Measurements from ENCODE around the gene ZNF750. TPM values are rescaled to one million over a fixed set of nuclear protein-coding genes. Genes with fewer than 3 reads are reported as not detected.

ZNF750 gene
- total and polyA plus RNA-seq, 8 donors = 0.38 to 3.4 (median 0.68) TPM

DNA sequence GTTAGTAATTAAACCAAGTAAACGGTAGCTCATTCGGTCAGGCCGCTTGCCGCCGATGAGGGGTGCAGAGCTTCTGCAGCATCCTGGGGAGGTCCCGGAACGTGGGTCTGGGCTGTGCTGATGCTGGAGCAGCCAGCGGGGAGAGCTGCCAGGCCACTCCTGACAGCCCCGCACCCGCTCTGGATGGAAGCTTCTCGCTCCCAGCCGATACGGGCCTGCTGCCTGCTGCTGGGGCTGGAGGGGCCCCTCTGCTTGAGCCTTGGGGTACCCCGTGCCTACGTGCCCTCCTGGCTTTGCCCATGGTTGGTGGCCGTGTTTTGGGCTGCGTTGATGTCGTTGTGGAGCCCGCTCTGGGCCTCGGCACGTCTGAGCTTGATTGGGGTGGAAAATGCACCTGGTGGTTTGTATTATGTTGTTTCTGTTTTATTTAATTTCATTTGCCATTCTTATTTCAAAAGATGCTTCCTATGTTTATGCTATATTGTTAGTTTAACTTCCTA, 41.6 kb upstream of the ZNF750 start:
- Histone ChIP-seq H3K4me1 (peaks cover 57 to 95% of the 10 kb centered on the region in 2 donors), H3K27me3 (no peaks in the 10 kb centered on the region), H3K27ac (peak overlapping the region; percentile 59 to 67), H3K9me3 (no peaks in the 10 kb centered on the region), H3K4me3 (no peak overlapping the region), H3K36me3 (peaks cover 0 to 3% of the 10 kb centered on the region in 2 donors)
- TF ChIP-seq, protein P1, sequence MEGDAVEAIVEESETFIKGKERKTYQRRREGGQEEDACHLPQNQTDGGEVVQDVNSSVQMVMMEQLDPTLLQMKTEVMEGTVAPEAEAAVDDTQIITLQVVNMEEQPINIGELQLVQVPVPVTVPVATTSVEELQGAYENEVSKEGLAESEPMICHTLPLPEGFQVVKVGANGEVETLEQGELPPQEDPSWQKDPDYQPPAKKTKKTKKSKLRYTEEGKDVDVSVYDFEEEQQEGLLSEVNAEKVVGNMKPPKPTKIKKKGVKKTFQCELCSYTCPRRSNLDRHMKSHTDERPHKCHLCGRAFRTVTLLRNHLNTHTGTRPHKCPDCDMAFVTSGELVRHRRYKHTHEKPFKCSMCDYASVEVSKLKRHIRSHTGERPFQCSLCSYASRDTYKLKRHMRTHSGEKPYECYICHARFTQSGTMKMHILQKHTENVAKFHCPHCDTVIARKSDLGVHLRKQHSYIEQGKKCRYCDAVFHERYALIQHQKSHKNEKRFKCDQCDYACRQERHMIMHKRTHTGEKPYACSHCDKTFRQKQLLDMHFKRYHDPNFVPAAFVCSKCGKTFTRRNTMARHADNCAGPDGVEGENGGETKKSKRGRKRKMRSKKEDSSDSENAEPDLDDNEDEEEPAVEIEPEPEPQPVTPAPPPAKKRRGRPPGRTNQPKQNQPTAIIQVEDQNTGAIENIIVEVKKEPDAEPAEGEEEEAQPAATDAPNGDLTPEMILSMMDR (IDR thresholded peaks at IDR 0.05) = no peak
- intact Hi-C loops (cut with DNase I) = no loop called here
- ATAC-seq (no peak), DNase-seq (peak in 1 of 4 donors; percentile 68)

DNA sequence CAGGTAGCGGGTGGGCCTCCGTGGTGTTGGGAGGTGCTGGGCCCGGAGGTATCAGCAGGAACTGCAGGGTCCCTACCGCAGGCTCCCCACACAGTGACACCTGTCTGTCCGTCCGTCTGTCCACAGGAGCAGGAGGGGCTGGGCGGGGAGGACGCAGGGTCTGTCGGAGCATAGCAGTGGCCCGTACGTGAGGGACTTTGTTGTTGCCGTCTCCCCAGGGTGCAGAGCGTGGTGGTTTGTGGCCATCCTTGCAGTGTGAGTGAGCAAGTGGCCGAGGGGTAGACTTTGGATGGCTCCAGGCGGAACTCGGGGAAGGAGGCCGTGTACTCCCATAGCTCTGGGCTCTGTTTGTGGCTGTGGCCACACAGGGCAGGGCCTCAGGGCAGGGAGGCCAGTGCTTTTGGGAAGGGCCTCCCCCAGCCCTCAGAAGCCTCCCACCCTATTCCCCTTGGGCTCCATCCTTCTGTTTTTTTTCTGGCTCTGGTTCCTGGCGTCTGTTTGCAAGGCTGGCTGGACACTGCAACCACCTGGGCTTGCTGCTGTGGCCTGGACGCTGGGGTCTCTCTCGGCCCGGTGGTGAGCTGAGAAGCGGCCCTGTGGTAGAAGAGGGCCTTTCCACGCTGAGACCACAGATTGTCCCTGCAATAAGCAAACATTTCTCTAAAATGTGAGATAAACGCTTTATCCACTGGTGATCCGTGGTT, 41.0 kb upstream of the ZNF750 start:
- H3K4me1 ChIP-seq = peaks cover 57 to 95% of the 10 kb centered on the region in 2 donors
- H3K9me3 ChIP-seq = no peaks in the 10 kb centered on the region
- no peaks in the 10 kb centered on the region for H3K27me3 ChIP-seq
- DNase-seq = peak in 1 of 4 donors; percentile 55
- ATAC-seq = no peak
- intact Hi-C loops (cut with DNase I) = no loop called here
- TF ChIP-seq, protein P1 (IDR thresholded peaks at IDR 0.05) = no peak
- peaks cover 0 to 3% of the 10 kb centered on the region in 2 donors for H3K36me3 ChIP-seq
- peak overlapping the region in 1 of 2 donors; percentile 59 for H3K27ac ChIP-seq
- no peak overlapping the region for H3K4me3 ChIP-seq

DNA sequence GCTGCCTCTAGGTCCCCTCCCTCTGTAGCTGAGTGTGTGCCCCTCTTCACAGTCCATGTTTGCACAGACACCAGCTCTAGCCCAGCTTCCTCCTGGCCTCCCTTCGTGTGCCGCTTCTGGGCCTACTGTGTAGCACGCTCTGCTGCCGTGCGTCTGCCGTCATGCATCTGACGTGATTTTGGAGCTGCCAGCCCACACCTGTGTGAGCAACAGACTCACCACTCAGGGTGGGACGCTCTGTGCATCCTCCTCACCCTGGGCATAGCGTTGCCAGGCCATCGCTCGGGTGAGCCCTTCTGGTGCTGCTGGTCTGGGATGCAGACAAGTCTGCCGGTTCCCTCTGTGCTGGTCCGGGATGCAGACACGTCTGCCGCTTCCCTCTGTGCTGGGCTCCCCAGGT, 39.4 kb upstream of the ZNF750 start:
- Histone ChIP-seq H3K27me3 (no peaks in the 10 kb centered on the region), H3K4me1 (peaks cover 55 to 97% of the 10 kb centered on the region in 2 donors), H3K9me3 (no peaks in the 10 kb centered on the region), H3K36me3 (peaks cover 0 to 3% of the 10 kb centered on the region in 2 donors), H3K4me3 (no peak overlapping the region), H3K27ac (no peak overlapping the region)
- DNase-seq (peak in 1 of 4 donors; percentile 52), ATAC-seq (no peak)
- intact Hi-C loops (cut with DNase I) = no loop called here
- TF ChIP-seq, protein P1 (IDR thresholded peaks at IDR 0.05) = no peak

DNA sequence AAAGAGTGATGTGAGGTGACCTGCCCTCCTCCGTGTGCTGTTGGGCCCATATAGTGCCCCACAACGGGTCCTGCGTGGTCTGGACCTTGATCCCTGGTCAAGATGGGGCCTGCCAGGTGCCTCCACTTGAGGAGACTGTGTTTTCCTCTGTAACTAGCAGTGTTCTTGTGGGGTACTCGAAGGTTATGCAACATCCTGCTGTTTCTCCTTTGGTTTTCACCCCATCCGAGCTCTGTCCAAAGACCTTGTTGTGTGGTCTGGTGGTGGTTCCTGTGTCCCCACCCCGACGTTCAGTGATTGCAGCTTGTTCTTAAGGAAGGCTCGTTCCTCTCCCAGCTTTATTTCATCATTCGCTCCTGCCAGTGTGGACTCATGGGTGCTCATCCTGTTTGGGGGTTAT, 38.7 kb upstream of the ZNF750 start:
- ATAC-seq (no peak), DNase-seq (peak in 1 of 4 donors; percentile 70)
- Histone ChIP-seq H3K36me3 (peaks cover 0 to 3% of the 10 kb centered on the region in 2 donors), H3K27ac (peak overlapping the region; percentile 37 to 79), H3K4me3 (no peak overlapping the region), H3K27me3 (no peaks in the 10 kb centered on the region), H3K4me1 (peaks cover 55 to 92% of the 10 kb centered on the region in 2 donors), H3K9me3 (no peaks in the 10 kb centered on the region)
- TF ChIP-seq, protein P1 (IDR thresholded peaks at IDR 0.05) = no peak
- intact Hi-C loops (cut with DNase I) = no loop called here

DNA sequence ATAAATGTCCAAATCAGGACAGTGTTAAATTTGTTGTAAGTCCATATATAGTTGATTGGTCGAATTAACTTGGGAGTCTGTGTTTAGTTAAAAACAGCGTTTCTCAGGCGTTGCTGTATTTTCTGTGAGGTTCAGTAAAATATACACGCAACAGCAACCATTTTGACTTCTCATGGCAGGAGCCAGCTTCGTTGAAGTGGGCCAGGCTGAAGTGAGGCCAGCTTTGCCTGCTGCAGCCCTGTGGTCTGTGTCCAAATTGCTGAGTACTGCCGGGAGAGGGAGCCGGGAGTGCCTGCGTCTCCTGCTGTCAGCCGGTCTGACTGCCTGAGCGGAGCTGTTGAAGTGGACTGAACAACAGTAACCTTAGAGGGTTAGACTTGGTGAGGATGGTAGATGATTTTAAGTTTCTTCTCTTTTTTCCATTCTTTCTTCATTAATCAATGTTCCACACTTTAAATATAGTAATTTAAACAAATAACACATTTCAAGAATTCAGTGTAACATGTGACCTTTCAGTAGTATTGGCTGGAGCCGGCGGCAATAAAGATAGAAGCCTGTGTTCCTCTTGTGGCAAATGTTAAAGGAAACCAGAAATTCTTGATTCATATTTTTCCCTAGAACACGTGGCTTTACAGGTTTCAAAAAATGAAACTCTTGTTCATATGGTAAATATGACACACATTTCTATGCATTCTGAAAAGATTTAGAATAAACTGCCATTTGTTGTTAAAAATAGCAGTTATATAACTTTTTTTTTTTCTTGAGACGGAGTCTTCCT, 37.0 kb upstream of the ZNF750 start:
- H3K4me1 ChIP-seq = peaks cover 43 to 74% of the 10 kb centered on the region in 2 donors
- no peaks in the 10 kb centered on the region for H3K9me3 ChIP-seq
- DNase-seq (peak in 3 of 4 donors; percentile 87 to 90 (median 89)), ATAC-seq (peak; percentile 82)
- TF ChIP-seq, protein P1 (IDR thresholded peaks at IDR 0.05) = peak; percentile 32 to 33
- H3K4me3 ChIP-seq = no peak overlapping the region
- H3K27ac ChIP-seq = peak overlapping the region; percentile 79 to 81
- H3K27me3 ChIP-seq = no peaks in the 10 kb centered on the region
- intact Hi-C loops (cut with DNase I) = no loop called here
- peaks cover 0 to 8% of the 10 kb centered on the region in 2 donors for H3K36me3 ChIP-seq

All from left lung (tissue), 10 donors.